Activated CD4-positive, alpha-beta memory T cell treated with anti-CD3 and anti-CD28 coated beads for 36 hours (primary cell): ENCODE results near the gene STARD3. TPM values are rescaled to one million over a fixed set of nuclear protein-coding genes. Genes with fewer than 3 reads are reported as not detected.
"Not testable (repeated sequence)": the region's sequence is repeated elsewhere in the genome, so short reads cannot be mapped to it uniquely, and the experiment has no call there.

Source experiments
- CTCF ChIA-PET: fragments of 350-600 bp; sonication (Branson Sonifier 250); formaldehyde crosslinking; loops from one replicate; lab custom pipeline; 2021; ENCODE audit warnings: antibody characterized with exemption, inconsistent platforms; lab: Charles Lee
- POLR2A ChIA-PET: fragments of 350-600 bp; sonication (Branson Sonifier 250); formaldehyde crosslinking; loops from one replicate; lab custom pipeline; 2021; ENCODE audit warnings: antibody characterized with exemption; lab: Charles Lee
- DNase-seq: peaks from one replicate; pipeline ENCODE4 v3.0.0-alpha.2; 2020
- H3K27ac Mint-ChIP-seq: one replicate; pipeline ENCODE4 v1.8.0; 2021; ENCODE audit warnings: mixed read lengths
- H3K27me3 Mint-ChIP-seq: one replicate; pipeline ENCODE4 v1.8.0; 2021; ENCODE audit warnings: mixed read lengths
- H3K36me3 Mint-ChIP-seq: one replicate; pipeline ENCODE4 v1.8.0; 2021; ENCODE audit warnings: mixed read lengths
- H3K4me1 Mint-ChIP-seq: one replicate; pipeline ENCODE4 v1.8.0; 2021; ENCODE audit warnings: low read depth, mixed read lengths
- H3K4me3 Mint-ChIP-seq: one replicate; pipeline ENCODE4 v1.8.0; 2021; ENCODE audit warnings: mild to moderate bottlenecking, mixed read lengths
- H3K9me3 Mint-ChIP-seq: one replicate; pipeline ENCODE4 v1.8.0; 2021; ENCODE audit warnings: mixed read lengths
- intact Hi-C: fragments of 100-400 bp; cut with micrococcal nuclease; formaldehyde crosslinking; loops from one replicate; pipeline ENCODE4 v1.15.1; 2023
- total RNA-seq, 2 experiments: library from RNA; stranded (reverse); gene quantifications; one replicate each; pipeline ENCODE4 v1.2.3, GENCODE V29; 2021

Gene STARD3
- 10 to 100 TPM; 53.6 to 60.3 TPM for total RNA-seq

DNA sequence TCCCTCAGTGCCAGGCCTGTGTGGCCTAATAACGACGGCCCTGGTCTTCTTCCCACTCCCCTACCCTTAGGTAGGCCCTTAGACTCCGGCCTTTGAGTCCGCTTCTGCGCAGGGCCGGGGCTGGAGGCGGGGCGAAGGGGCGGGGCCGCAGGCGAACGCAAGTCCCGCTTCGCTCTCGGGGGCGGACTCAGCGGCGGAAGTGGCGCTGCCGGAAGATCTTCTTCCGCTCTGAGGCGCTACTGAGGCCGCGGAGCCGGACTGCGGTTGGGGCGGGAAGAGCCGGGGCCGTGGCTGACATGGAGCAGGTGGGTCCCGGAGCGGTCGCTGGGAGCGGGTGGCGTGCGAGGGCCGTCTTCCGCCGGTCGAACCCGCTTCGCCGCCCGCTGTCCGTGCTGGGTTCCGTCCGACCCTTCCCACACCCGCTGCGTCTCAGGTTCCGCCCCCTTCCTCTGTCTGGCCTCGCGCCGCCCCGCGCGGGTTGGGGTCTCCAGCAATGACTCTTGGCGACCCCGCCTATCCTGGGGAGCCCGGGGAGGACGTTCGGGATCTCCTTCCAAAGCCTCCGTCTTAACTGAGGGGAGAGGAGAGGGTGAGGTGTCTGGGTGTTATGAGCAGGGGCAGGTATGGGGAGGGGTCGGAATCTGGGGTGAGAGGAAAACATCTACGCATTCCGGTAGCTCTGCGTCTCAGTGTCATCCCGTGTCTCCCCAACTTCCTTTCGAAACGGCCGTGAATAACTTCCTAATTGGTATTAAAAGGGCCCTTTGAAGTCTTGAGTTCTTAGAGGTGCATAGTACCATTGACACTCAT, at the start of gene STARD3:
STARD3 (plus strand) TSS at position 218 of the 810 bp plus-strand sequence. CDS start 16,388 bp downstream, outside the sequence.
- CTCF ChIA-PET: interaction anchor here (0.8 to 7.6 kb wide), 6 partner anchors 14 to 94 kb away, joined by 5 to 178 read pairs (median 18); no protein-coding TSS in a partner anchor
- peak within 1 kb of the TSS; percentile 83 for H3K27ac Mint-ChIP-seq
- no peaks in the 10 kb centered on the region for H3K9me3 Mint-ChIP-seq
- POLR2A ChIA-PET: no interaction called here
- peaks cover 51% of the 10 kb centered on the region for H3K4me1 Mint-ChIP-seq
- intact Hi-C loops: loop anchor here (5.0 kb wide), 4 partner anchors 50 to 230 kb away; partner anchors contain the start of genes MIEN1, PGAP3 and ZPBP2
- DNase-seq: peak; percentile 95
- H3K4me3 Mint-ChIP-seq: peak within 1 kb of the TSS; percentile 88
- H3K27me3 Mint-ChIP-seq: no peaks in the 10 kb centered on the region
- peaks cover 3% of the 10 kb centered on the region for H3K36me3 Mint-ChIP-seq

DNA sequence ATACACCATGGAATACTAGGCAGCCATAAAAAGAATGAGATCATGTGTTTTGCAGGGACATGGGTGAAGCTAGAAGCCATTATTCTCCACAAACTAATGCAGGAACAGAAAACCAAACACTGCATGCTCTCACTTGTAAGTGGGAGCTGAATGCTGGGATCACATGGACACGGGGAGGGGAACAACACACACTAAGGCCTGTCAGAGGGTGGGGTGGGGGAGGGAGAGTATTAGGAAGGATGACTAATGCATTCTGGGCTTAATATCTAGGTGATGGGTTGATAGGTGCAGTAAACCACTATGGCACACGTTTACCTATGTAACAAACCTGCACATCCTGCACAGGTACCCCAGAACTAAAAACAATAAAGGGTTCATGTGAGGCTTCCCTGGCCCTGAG, 46.8 kb upstream of the STARD3 start:
- H3K27ac Mint-ChIP-seq, H3K9me3 Mint-ChIP-seq, H3K4me3 Mint-ChIP-seq, intact Hi-C loops, DNase-seq, POLR2A ChIA-PET, H3K4me1 Mint-ChIP-seq, H3K36me3 Mint-ChIP-seq: not testable (repeated sequence)
- CTCF ChIA-PET: interaction anchor here (2.3 to 2.4 kb wide), 2 partner anchors 31 to 42 kb away, joined by 5 to 6 read pairs; no protein-coding TSS in a partner anchor
- H3K27me3 Mint-ChIP-seq: peaks cover 28% of the 10 kb centered on the region

DNA sequence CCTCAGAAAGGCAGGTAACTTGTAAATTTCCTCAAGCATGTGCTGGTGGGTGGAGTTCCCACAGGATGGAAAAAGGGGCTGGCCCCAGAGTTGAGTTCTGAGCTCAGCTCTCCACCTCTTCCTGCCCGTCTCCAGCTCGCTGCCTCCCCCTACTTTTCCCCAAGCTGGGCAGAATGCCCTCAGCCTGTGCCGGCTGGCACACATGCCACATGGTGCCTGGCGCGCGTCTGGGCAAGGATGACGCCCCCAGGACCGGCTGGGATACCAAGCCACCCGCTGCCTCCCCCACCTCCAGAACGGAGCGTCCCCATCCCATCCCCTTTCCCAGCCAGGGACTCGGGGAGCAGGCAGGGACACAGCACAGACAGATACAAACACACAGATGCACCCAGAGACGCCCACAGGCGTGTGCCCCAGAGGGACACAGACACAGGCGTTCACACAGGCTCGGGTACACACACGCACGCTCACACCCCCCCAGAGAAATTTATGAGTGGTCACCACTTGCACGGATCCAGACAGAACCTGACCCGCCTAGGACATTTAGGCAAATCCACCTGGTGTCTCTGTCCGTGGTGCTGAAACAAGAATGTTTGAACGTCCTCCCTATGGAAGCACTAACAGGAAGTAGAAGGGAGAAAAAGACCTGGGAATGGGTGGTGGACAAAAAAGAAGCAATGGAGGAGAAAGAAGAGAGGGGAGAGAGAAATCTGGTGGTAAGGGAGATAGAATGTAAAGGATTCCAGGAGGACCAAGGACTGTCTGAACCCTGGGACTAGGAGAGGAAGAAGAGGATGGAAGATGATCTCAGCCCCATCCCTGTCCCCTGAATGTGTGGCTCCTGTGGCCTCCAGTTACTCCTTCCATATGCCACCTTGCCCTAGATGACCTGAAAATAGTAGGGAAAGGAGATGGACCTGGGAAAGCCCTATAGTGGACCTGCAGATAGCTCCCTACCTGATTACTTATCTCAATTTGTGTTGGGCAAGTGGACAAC, 44.7 kb upstream of the STARD3 start:
- Mint-ChIP-seq H3K36me3 (no peaks in the 10 kb centered on the region), H3K27ac (no peak overlapping the region), H3K4me1 (peaks cover 6% of the 10 kb centered on the region), H3K27me3 (peaks cover 40% of the 10 kb centered on the region), H3K9me3 (no peaks in the 10 kb centered on the region), H3K4me3 (no peak overlapping the region)
- ChIA-PET CTCF (interaction anchor here (1.0 kb wide), 1 partner anchor 29 kb away, joined by 3 read pairs; no protein-coding TSS in a partner anchor), POLR2A (no interaction called here)
- DNase-seq: peak; percentile 38
- intact Hi-C loops: no loop called here

DNA sequence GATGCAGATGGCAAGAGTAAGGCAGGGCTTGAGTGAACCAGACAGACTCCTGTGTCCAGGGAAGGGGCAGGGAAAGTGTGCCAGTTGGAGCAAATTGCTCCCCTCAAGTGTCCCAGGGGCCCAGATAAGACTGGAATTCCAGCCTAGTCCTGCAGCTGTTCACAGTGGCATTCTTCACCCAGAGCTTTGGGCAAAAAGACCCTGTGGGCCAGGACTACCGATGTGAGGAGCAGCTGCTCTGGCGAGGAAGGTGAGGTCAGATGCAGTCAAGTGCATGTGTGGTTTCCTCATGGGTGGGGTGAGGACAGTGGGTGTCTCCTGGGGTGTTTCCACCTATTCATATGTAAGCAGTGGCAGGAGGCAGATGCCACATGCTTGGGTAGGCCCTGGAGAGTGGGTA, 43.6 kb upstream of the STARD3 start:
- H3K4me1 Mint-ChIP-seq: peaks cover 17% of the 10 kb centered on the region
- no peak overlapping the region for H3K27ac Mint-ChIP-seq
- intact Hi-C loops: no loop called here
- peaks cover 50% of the 10 kb centered on the region for H3K27me3 Mint-ChIP-seq
- DNase-seq: no peak
- no peak overlapping the region for H3K4me3 Mint-ChIP-seq
- CTCF ChIA-PET: interaction anchor here (1.0 kb wide), 1 partner anchor 28 kb away, joined by 3 read pairs; no protein-coding TSS in a partner anchor
- no peaks in the 10 kb centered on the region for H3K9me3 Mint-ChIP-seq
- POLR2A ChIA-PET: no interaction called here
- no peaks in the 10 kb centered on the region for H3K36me3 Mint-ChIP-seq

DNA sequence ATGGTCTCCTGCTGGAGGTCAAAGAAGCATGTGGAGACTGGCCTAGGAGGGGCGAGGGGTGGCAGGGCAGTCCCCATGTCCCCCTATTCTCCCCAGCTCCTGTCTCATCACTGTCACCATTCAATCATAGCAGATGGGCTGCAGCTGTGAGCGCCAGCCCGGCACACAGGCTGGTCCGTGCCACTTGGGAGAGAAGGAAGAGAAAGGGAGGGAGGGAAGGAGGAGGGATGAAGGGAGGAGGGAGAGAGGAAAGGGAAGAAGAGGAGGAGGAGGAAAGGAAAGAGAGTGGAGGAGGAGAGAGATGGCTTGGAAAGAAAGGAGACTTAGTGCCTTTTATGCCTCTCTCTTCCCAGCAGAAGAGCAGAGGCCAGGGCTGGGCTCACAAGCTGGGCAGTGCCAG, 41.6 kb upstream of the STARD3 start:
- ChIA-PET CTCF (interaction anchor here (1.2 kb wide), 1 partner anchor 26 kb away, joined by 3 read pairs; no protein-coding TSS in a partner anchor), POLR2A (no interaction called here)
- no peaks in the 10 kb centered on the region for H3K36me3 Mint-ChIP-seq
- no peak for DNase-seq
- peaks cover 27% of the 10 kb centered on the region for H3K4me1 Mint-ChIP-seq
- intact Hi-C loops: no loop called here
- peaks cover 56% of the 10 kb centered on the region for H3K27me3 Mint-ChIP-seq
- no peak overlapping the region for H3K4me3 Mint-ChIP-seq
- H3K9me3 Mint-ChIP-seq: no peaks in the 10 kb centered on the region
- H3K27ac Mint-ChIP-seq: no peak overlapping the region

DNA sequence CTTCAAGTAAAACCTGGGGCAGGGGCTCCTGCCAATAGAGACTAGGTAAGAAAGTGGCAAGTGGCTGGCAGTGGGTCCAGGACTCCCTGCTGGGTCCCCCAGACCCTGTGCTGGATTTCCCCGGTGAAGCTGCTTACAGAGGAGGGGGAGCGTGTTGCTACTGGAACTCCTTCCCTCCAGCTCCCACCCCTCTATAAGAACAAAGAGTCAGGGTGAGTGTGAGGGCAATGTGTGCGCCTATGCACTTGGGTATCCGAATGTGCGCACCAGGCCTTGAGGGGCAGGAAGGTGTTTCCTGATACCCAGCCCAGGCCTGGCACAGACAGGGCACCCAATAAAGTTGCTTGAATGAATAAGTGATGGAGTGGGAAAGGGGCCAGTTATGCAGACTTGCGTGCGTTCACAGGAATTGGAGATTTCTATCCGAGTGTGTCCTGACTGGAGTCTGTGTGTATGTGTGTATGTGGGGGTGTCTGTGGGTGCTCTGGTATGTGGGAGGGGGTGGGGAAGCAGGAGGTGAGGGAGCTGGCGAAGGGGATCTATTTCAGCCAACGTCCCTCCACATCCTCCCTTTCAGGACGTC, 40.9 kb upstream of the STARD3 start:
- Mint-ChIP-seq H3K4me3 (no peak overlapping the region), H3K4me1 (peaks cover 27% of the 10 kb centered on the region), H3K27ac (no peak overlapping the region), H3K36me3 (no peaks in the 10 kb centered on the region), H3K27me3 (peaks cover 61% of the 10 kb centered on the region), H3K9me3 (no peaks in the 10 kb centered on the region)
- ChIA-PET CTCF (interaction anchor here (1.2 kb wide), 1 partner anchor 26 kb away, joined by 3 read pairs; no protein-coding TSS in a partner anchor), POLR2A (no interaction called here)
- intact Hi-C loops: no loop called here
- no peak for DNase-seq

DNA sequence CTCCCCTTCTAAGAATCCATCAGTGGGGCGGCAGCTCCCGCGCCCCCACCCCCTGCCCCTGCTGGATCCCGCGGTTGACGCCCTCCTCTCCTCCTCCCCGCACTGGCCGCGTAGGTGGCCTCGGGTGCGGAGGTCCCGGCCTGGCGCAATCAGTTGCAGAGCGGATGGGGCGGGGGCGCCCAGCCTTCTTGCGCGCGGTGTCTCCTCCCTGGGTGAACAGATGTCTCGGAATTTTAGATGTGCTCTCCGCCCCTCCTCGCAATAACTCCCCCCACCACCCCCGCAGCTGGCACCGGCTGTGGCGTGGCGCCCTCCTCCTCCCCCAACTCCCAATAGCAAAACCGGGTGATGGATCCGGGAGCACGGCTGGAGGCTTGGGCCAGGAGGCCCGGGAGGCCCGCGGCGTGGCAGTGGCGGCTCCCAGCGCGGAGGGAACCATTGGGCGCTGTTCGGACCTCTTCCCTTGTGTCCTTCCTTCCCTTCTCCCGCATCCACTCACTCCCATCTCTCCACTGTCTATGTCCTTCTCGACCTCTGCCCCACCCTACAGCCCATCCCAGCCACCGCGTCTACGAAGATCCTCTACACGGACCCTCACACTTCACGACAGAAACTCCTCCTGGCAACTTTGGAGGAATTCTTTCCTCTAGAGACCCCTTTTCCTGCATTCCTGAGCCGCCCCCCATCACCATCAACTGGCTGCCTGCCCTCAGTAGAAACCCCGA, 40.2 kb upstream of the STARD3 start:
- Mint-ChIP-seq H3K27me3 (peaks cover 68% of the 10 kb centered on the region), H3K9me3 (no peaks in the 10 kb centered on the region), H3K27ac (no peak overlapping the region), H3K36me3 (no peaks in the 10 kb centered on the region), H3K4me1 (peaks cover 27% of the 10 kb centered on the region), H3K4me3 (no peak overlapping the region)
- ChIA-PET POLR2A (no interaction called here), CTCF (interaction anchor here (1.0 to 2.1 kb wide), 2 partner anchors 22 to 24 kb away, joined by 3 to 16 read pairs; no protein-coding TSS in a partner anchor)
- intact Hi-C loops: no loop called here
- no peak for DNase-seq

DNA sequence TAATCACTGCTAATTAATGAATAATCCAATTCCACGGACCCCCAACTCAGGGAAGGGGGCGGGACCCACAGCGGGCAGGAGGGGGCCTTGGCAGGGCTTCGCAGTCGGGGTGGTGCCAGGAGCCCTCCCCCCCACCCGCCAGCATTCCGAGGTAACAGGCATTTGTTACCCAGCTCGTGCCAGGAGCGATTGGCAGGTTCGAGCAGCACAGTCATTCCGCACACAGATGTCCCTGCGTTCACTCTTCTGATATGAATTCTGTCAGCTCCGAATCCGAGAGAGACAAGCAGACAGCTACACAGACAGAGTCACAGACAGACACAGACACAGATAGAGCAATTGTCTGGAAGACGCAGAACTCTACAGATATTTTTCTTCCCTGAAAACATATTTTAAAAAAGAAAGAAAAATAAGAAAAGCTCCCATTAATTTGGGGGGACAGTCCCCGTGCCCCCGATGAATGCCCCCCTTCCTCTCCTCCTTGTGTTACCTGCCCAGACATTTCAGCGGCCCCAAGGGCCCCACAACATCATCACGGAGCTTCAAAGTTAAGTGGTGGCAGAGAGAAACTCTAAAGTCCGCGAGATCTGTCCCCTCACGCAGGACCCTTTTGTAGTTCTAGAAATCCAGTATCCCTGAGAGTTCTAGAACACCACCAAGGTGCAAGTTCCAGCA, 39.4 kb upstream of the STARD3 start:
- Mint-ChIP-seq H3K4me1 (peaks cover 27% of the 10 kb centered on the region), H3K36me3 (no peaks in the 10 kb centered on the region), H3K4me3 (no peak overlapping the region), H3K9me3 (no peaks in the 10 kb centered on the region), H3K27me3 (peaks cover 72% of the 10 kb centered on the region), H3K27ac (no peak overlapping the region)
- ChIA-PET CTCF (interaction anchor here (1.0 to 2.1 kb wide), 4 partner anchors 21 to 56 kb away, joined by 3 to 16 read pairs (median 3); no protein-coding TSS in a partner anchor), POLR2A (no interaction called here)
- DNase-seq: no peak
- intact Hi-C loops: no loop called here

DNA sequence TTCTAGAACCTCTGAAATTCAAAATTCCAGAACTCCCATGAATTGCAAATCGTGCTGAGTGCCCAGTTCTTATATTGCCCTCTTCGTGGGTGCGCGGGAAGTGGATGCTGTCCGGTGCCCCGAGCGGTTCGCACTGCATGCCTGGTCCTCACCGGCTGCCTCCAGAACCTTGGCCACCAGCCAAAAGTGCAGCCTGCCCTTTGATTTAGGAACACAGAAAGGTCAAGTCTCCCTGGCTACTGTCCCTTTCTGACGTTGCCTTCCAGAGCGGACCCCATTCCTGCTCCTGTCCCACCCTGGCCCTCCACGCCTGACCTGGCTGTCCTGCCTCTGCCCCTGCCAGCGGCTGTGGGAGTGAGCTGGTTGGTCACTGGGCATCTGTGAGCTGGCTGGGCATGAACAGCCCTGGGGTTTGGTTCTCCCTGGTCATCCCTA, 38.9 kb upstream of the STARD3 start:
- intact Hi-C loops: no loop called here
- CTCF ChIA-PET: interaction anchor here (1.0 to 2.1 kb wide), 4 partner anchors 21 to 56 kb away, joined by 3 to 16 read pairs (median 3); no protein-coding TSS in a partner anchor
- no peak overlapping the region for H3K4me3 Mint-ChIP-seq
- no peak overlapping the region for H3K27ac Mint-ChIP-seq
- H3K9me3 Mint-ChIP-seq: no peaks in the 10 kb centered on the region
- POLR2A ChIA-PET: no interaction called here
- DNase-seq: no peak
- H3K27me3 Mint-ChIP-seq: peaks cover 77% of the 10 kb centered on the region
- H3K36me3 Mint-ChIP-seq: no peaks in the 10 kb centered on the region
- peaks cover 27% of the 10 kb centered on the region for H3K4me1 Mint-ChIP-seq

DNA sequence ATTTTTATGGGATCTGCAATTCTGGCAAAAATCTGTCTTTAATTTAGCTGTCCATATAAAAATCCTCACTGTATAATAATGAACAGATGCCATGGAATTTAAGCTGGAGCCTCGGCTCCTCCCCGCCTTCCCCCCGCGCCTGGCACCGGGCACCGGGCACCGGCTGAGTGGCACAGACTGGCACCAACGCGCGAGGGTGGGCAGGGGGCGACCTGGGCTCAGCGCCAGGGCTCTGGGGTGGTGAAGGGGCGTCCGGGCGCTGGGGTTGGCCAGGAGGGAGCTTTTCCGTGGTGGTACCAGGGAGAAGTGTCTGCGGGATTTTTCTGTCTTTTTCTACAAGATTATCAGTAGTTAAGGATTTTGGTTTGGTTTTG, 38.3 kb upstream of the STARD3 start:
- Mint-ChIP-seq H3K27ac (no peak overlapping the region), H3K4me3 (no peak overlapping the region), H3K27me3 (peaks cover 79% of the 10 kb centered on the region), H3K36me3 (no peaks in the 10 kb centered on the region), H3K9me3 (no peaks in the 10 kb centered on the region), H3K4me1 (peaks cover 32% of the 10 kb centered on the region)
- no peak for DNase-seq
- intact Hi-C loops: no loop called here
- CTCF ChIA-PET: interaction anchor here (1.5 to 2.1 kb wide), 2 partner anchors 22 kb away, joined by 3 to 16 read pairs; no protein-coding TSS in a partner anchor
- POLR2A ChIA-PET: no interaction called here
